HEK293 (cell line): ENCODE measurements around the gene AKT1.

Experiments
- CTCF ChIP-seq: fragments of 450-650 bp; formaldehyde crosslinking; IDR thresholded peaks from 2 replicates; pipeline ENCODE4 v1.5.1; 2016; ENCODE audit warnings: missing biosample characterization, missing genetic modification characterization
- GLIS1 ChIP-seq: fragments of 450-650 bp; formaldehyde crosslinking; IDR thresholded peaks from 2 replicates; pipeline ENCODE4 v1.5.1; 2016; ENCODE audit warnings: missing biosample characterization, missing genetic modification characterization
- ZBTB49 ChIP-seq: fragments of 450-650 bp; formaldehyde crosslinking; IDR thresholded peaks from 2 replicates; pipeline ENCODE4 v1.5.1; 2016; ENCODE audit warnings: missing biosample characterization, missing genetic modification characterization, low read depth
- ZNF302 ChIP-seq: fragments of 450-650 bp; formaldehyde crosslinking; IDR thresholded peaks from 2 replicates; pipeline ENCODE4 v1.5.1; 2016; ENCODE audit warnings: missing biosample characterization, missing genetic modification characterization, low read depth
- ZNF404 ChIP-seq: fragments of 450-650 bp; formaldehyde crosslinking; IDR thresholded peaks from 2 replicates; pipeline ENCODE4 v1.5.1; 2017; ENCODE audit warnings: missing biosample characterization, missing genetic modification characterization
- ZNF792 ChIP-seq: fragments of 450-650 bp; formaldehyde crosslinking; IDR thresholded peaks from 2 replicates; pipeline ENCODE4 v1.5.1; 2016; ENCODE audit warnings: missing biosample characterization, missing genetic modification characterization

GRCh38 chr14:104806625-104807465 is 11.3 kb upstream of the AKT1 start:
- TF ChIP-seq CTCF (tag by site-specific recombination), result no peak
- no peak for TF ChIP-seq ZNF792
- TF ChIP-seq ZBTB49 (tag by site-specific recombination), result no peak
- TF ChIP-seq ZNF302, result no peak
- TF ChIP-seq ZNF404, result no peak
- no peak for TF ChIP-seq GLIS1 (tag by site-specific recombination)
